ENCODE results near the gene SIN3B. TPM values are rescaled to one million over a fixed set of nuclear protein-coding genes. Genes with fewer than 3 reads are reported as not detected.

Gene SIN3B
- total RNA-seq, 1 donor from 2014 or later = 17.7 TPM

GRCh38 chr19:16846901-16847300 lies 17.7 kb downstream of the SIN3B start:
- Histone ChIP-seq H3K4me1 (ENCODE audit: control insufficient read depth in 3 of 3, insufficient read depth in 3 of 3, low read length in 3 of 3) (no peaks in the 10 kb centered on the region), H3K27ac (ENCODE audit: low read depth, low read length) (no peak overlapping the region), H3K9me3 (ENCODE audit: control insufficient read depth in 3 of 3, low read length in 3 of 3) (no peaks in the 10 kb centered on the region), H3K36me3 (ENCODE audit: control insufficient read depth in 3 of 3, insufficient read depth in 3 of 3, low read length in 3 of 3) (peaks cover 58 to 74% (median 61%) of the 10 kb centered on the region in 3 donors), H3K4me3 (ENCODE audit: low read length in 3 of 3) (no peak overlapping the region), H3K27me3 (ENCODE audit: control insufficient read depth in 3 of 3, insufficient read depth in 3 of 3, low read length in 3 of 3) (no peaks in the 10 kb centered on the region), H3K9ac (ENCODE audit: low read depth in 1 of 3, low read length in 3 of 3) (no peak overlapping the region)

GRCh38 chr19:16847430-16847829 lies 18.2 kb downstream of the SIN3B start:
- peaks cover 60 to 76% (median 64%) of the 10 kb centered on the region in 3 donors for H3K36me3 ChIP-seq (ENCODE audit: control insufficient read depth in 3 of 3, insufficient read depth in 3 of 3, low read length in 3 of 3)
- H3K27me3 ChIP-seq (ENCODE audit: control insufficient read depth in 3 of 3, insufficient read depth in 3 of 3, low read length in 3 of 3) = no peaks in the 10 kb centered on the region

GRCh38 chr19:16849168-16849567 lies 20.0 kb downstream of the SIN3B start:
- no peaks in the 10 kb centered on the region for H3K27me3 ChIP-seq (ENCODE audit: control insufficient read depth in 3 of 3, insufficient read depth in 3 of 3, low read length in 3 of 3)

More at GRCh38 chr19:16847430-16847829, 18.2 kb downstream of the SIN3B start:
- H3K9me3 ChIP-seq (ENCODE audit: control insufficient read depth in 3 of 3, low read length in 3 of 3) = no peaks in the 10 kb centered on the region
- no peaks in the 10 kb centered on the region for H3K4me1 ChIP-seq (ENCODE audit: control insufficient read depth in 3 of 3, insufficient read depth in 3 of 3, low read length in 3 of 3)
- H3K4me3 ChIP-seq (ENCODE audit: low read length in 3 of 3) = no peak overlapping the region
- no peak overlapping the region for H3K9ac ChIP-seq (ENCODE audit: low read depth in 1 of 3, low read length in 3 of 3)
- H3K27ac ChIP-seq (ENCODE audit: low read depth, low read length) = no peak overlapping the region

GRCh38 chr19:16850133-16850532 lies 20.9 kb downstream of the SIN3B start:
- no peaks in the 10 kb centered on the region for H3K27me3 ChIP-seq (ENCODE audit: control insufficient read depth in 3 of 3, insufficient read depth in 3 of 3, low read length in 3 of 3)
- H3K27ac ChIP-seq (ENCODE audit: low read depth, low read length) = no peak overlapping the region
- no peak overlapping the region for H3K9ac ChIP-seq (ENCODE audit: low read depth in 1 of 3, low read length in 3 of 3)
- H3K36me3 ChIP-seq (ENCODE audit: control insufficient read depth in 3 of 3, insufficient read depth in 3 of 3, low read length in 3 of 3) = peaks cover 67 to 84% (median 75%) of the 10 kb centered on the region in 3 donors
- no peaks in the 10 kb centered on the region for H3K4me1 ChIP-seq (ENCODE audit: control insufficient read depth in 3 of 3, insufficient read depth in 3 of 3, low read length in 3 of 3)
- H3K9me3 ChIP-seq (ENCODE audit: control insufficient read depth in 3 of 3, low read length in 3 of 3) = no peaks in the 10 kb centered on the region
- no peak overlapping the region for H3K4me3 ChIP-seq (ENCODE audit: low read length in 3 of 3)

More at GRCh38 chr19:16849168-16849567, 20.0 kb downstream of the SIN3B start:
- H3K4me3 ChIP-seq (ENCODE audit: low read length in 3 of 3) = no peak overlapping the region
- no peaks in the 10 kb centered on the region for H3K9me3 ChIP-seq (ENCODE audit: control insufficient read depth in 3 of 3, low read length in 3 of 3)
- H3K27ac ChIP-seq (ENCODE audit: low read depth, low read length) = no peak overlapping the region
- H3K4me1 ChIP-seq (ENCODE audit: control insufficient read depth in 3 of 3, insufficient read depth in 3 of 3, low read length in 3 of 3) = no peaks in the 10 kb centered on the region
- H3K9ac ChIP-seq (ENCODE audit: low read depth in 1 of 3, low read length in 3 of 3) = no peak overlapping the region
- peaks cover 66 to 78% (median 72%) of the 10 kb centered on the region in 3 donors for H3K36me3 ChIP-seq (ENCODE audit: control insufficient read depth in 3 of 3, insufficient read depth in 3 of 3, low read length in 3 of 3)

- Histone ChIP-seq H3K4me3 (ENCODE audit: low read length in 3 of 3) (no peak overlapping the region), H3K9me3 (ENCODE audit: control insufficient read depth in 3 of 3, low read length in 3 of 3) (no peaks in the 10 kb centered on the region), H3K27ac (ENCODE audit: low read depth, low read length) (no peak overlapping the region), H3K36me3 (ENCODE audit: control insufficient read depth in 3 of 3, insufficient read depth in 3 of 3, low read length in 3 of 3) (peaks cover 66 to 76% (median 75%) of the 10 kb centered on the region in 3 donors), H3K9ac (ENCODE audit: low read depth in 1 of 3, low read length in 3 of 3) (no peak overlapping the region), H3K4me1 (ENCODE audit: control insufficient read depth in 3 of 3, insufficient read depth in 3 of 3, low read length in 3 of 3) (no peaks in the 10 kb centered on the region), H3K27me3 (ENCODE audit: control insufficient read depth in 3 of 3, insufficient read depth in 3 of 3, low read length in 3 of 3) (no peaks in the 10 kb centered on the region)
Measured at GRCh38 chr19:16851031-16851712, 22.0 kb downstream of the SIN3B start.

- peaks cover 52 to 63% (median 61%) of the 10 kb centered on the region in 3 donors for H3K36me3 ChIP-seq (ENCODE audit: control insufficient read depth in 3 of 3, insufficient read depth in 3 of 3, low read length in 3 of 3)
- no peak overlapping the region for H3K27ac ChIP-seq (ENCODE audit: low read depth, low read length)
- no peak overlapping the region for H3K4me3 ChIP-seq (ENCODE audit: low read length in 3 of 3)
- no peaks in the 10 kb centered on the region for H3K27me3 ChIP-seq (ENCODE audit: control insufficient read depth in 3 of 3, insufficient read depth in 3 of 3, low read length in 3 of 3)
- no peaks in the 10 kb centered on the region for H3K4me1 ChIP-seq (ENCODE audit: control insufficient read depth in 3 of 3, insufficient read depth in 3 of 3, low read length in 3 of 3)
- H3K9ac ChIP-seq (ENCODE audit: low read depth in 1 of 3, low read length in 3 of 3) = no peak overlapping the region
- no peaks in the 10 kb centered on the region for H3K9me3 ChIP-seq (ENCODE audit: control insufficient read depth in 3 of 3, low read length in 3 of 3)
Measured at GRCh38 chr19:16853066-16853465, 23.9 kb downstream of the SIN3B start.

GRCh38 chr19:16856091-16856490 lies 26.9 kb downstream of the SIN3B start:
- Histone ChIP-seq H3K4me1 (ENCODE audit: control insufficient read depth in 3 of 3, insufficient read depth in 3 of 3, low read length in 3 of 3) (no peaks in the 10 kb centered on the region), H3K27ac (ENCODE audit: low read depth, low read length) (no peak overlapping the region), H3K27me3 (ENCODE audit: control insufficient read depth in 3 of 3, insufficient read depth in 3 of 3, low read length in 3 of 3) (no peaks in the 10 kb centered on the region), H3K9me3 (ENCODE audit: control insufficient read depth in 3 of 3, low read length in 3 of 3) (no peaks in the 10 kb centered on the region), H3K9ac (ENCODE audit: low read depth in 1 of 3, low read length in 3 of 3) (no peak overlapping the region), H3K36me3 (ENCODE audit: control insufficient read depth in 3 of 3, insufficient read depth in 3 of 3, low read length in 3 of 3) (peaks cover 43 to 47% (median 45%) of the 10 kb centered on the region in 3 donors), H3K4me3 (ENCODE audit: low read length in 3 of 3) (no peak overlapping the region)

DNA sequence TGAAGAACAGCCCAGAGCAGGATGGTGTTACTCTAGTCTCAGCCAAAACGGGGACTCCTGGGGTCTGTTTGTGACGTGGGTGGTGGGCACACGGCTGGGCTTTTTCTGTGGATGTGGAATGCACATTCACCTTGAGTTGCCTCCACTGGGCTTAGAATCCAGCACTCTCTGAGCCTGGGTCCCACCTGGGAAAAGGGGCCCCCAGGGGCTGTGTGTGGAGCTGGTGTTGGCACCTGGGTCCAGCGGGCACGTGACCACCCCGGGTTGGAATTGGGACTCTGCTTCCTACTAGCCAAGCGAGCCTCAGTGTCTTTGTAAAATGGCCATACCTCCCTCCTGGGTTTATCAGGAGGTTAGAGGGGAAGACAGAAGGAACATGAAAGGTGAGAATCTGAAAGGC lies 30.4 kb downstream of the SIN3B start:
- peaks cover 25 to 35% (median 30%) of the 10 kb centered on the region in 3 donors for H3K36me3 ChIP-seq (ENCODE audit: control insufficient read depth in 3 of 3, insufficient read depth in 3 of 3, low read length in 3 of 3)
- H3K4me3 ChIP-seq (ENCODE audit: low read length in 3 of 3) = no peak overlapping the region
- H3K9ac ChIP-seq (ENCODE audit: low read depth in 1 of 3, low read length in 3 of 3) = no peak overlapping the region
- no peaks in the 10 kb centered on the region for H3K27me3 ChIP-seq (ENCODE audit: control insufficient read depth in 3 of 3, insufficient read depth in 3 of 3, low read length in 3 of 3)
- no peaks in the 10 kb centered on the region for H3K9me3 ChIP-seq (ENCODE audit: control insufficient read depth in 3 of 3, low read length in 3 of 3)
- H3K4me1 ChIP-seq (ENCODE audit: control insufficient read depth in 3 of 3, insufficient read depth in 3 of 3, low read length in 3 of 3) = no peaks in the 10 kb centered on the region
- no peak overlapping the region for H3K27ac ChIP-seq (ENCODE audit: low read depth, low read length)

DNA sequence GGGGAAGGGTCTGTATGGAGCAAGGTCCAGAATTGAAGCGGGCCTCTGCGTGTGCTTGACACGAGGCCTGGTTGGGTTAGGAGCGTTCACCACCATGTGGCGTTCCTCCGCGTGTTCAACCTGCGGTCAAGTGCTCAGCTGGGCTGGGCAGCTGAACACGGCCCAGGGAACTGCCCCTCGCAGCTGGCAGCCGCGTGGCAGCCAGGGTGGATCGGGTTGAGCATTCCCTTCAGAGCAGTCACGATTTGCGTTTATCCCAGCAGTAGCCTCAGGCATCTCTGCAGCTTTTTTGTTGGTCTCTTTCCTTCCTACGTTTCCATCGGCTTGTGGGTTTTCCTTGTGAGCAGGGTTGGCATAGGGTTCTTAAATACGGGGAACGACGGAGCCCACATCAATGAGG lies 30.9 kb downstream of the SIN3B start:
- no peak overlapping the region for H3K9ac ChIP-seq (ENCODE audit: low read depth in 1 of 3, low read length in 3 of 3)
- no peaks in the 10 kb centered on the region for H3K4me1 ChIP-seq (ENCODE audit: control insufficient read depth in 3 of 3, insufficient read depth in 3 of 3, low read length in 3 of 3)
- H3K27ac ChIP-seq (ENCODE audit: low read depth, low read length) = no peak overlapping the region
- peaks cover 22 to 33% (median 27%) of the 10 kb centered on the region in 3 donors for H3K36me3 ChIP-seq (ENCODE audit: control insufficient read depth in 3 of 3, insufficient read depth in 3 of 3, low read length in 3 of 3)
- H3K4me3 ChIP-seq (ENCODE audit: low read length in 3 of 3) = no peak overlapping the region
- H3K9me3 ChIP-seq (ENCODE audit: control insufficient read depth in 3 of 3, low read length in 3 of 3) = no peaks in the 10 kb centered on the region
- no peaks in the 10 kb centered on the region for H3K27me3 ChIP-seq (ENCODE audit: control insufficient read depth in 3 of 3, insufficient read depth in 3 of 3, low read length in 3 of 3)

- peaks cover 27 to 39% (median 34%) of the 10 kb centered on the region in 3 donors for H3K36me3 ChIP-seq (ENCODE audit: control insufficient read depth in 3 of 3, insufficient read depth in 3 of 3, low read length in 3 of 3)
- no peaks in the 10 kb centered on the region for H3K27me3 ChIP-seq (ENCODE audit: control insufficient read depth in 3 of 3, insufficient read depth in 3 of 3, low read length in 3 of 3)
- H3K4me1 ChIP-seq (ENCODE audit: control insufficient read depth in 3 of 3, insufficient read depth in 3 of 3, low read length in 3 of 3) = no peaks in the 10 kb centered on the region
- no peak overlapping the region for H3K9ac ChIP-seq (ENCODE audit: low read depth in 1 of 3, low read length in 3 of 3)
- H3K27ac ChIP-seq (ENCODE audit: low read depth, low read length) = no peak overlapping the region
- no peaks in the 10 kb centered on the region for H3K9me3 ChIP-seq (ENCODE audit: control insufficient read depth in 3 of 3, low read length in 3 of 3)
- H3K4me3 ChIP-seq (ENCODE audit: low read length in 3 of 3) = no peak overlapping the region
Measured at GRCh38 chr19:16861011-16861410, 31.8 kb downstream of the SIN3B start.
